ENCODE results near the gene MEIS3.

- TF ChIP-seq CTCF (IDR thresholded peaks at IDR 0.05): no peak
- TF ChIP-seq POLR2A (IDR thresholded peaks at IDR 0.05): no peak
These were observed 24.0 kb upstream of the MEIS3 start for GRCh38 chr19:47443331-47443730.
